ENCODE measurements around the gene SNPH.

Gene SNPH

DNA sequence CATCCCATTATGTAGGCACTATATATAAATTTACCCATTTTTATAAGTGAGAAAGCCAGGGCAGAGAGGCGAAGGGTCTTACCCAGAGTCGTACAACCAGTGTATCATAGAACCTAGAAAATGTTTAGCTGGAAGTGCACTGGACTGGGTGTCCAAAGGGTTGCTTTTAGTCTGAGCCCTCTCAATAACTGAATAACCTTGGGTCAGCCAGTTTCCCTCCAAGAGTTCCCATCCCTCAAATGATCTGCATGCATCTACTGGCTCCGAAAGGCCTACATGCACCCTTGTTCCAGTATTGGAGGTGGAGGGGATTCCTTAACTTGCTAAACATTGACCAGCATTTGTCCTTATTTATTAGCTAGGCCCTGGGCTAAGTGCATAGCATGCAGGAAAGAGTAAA, 3.8 kb downstream of the SNPH start:
- TF ChIP-seq, protein P1, sequence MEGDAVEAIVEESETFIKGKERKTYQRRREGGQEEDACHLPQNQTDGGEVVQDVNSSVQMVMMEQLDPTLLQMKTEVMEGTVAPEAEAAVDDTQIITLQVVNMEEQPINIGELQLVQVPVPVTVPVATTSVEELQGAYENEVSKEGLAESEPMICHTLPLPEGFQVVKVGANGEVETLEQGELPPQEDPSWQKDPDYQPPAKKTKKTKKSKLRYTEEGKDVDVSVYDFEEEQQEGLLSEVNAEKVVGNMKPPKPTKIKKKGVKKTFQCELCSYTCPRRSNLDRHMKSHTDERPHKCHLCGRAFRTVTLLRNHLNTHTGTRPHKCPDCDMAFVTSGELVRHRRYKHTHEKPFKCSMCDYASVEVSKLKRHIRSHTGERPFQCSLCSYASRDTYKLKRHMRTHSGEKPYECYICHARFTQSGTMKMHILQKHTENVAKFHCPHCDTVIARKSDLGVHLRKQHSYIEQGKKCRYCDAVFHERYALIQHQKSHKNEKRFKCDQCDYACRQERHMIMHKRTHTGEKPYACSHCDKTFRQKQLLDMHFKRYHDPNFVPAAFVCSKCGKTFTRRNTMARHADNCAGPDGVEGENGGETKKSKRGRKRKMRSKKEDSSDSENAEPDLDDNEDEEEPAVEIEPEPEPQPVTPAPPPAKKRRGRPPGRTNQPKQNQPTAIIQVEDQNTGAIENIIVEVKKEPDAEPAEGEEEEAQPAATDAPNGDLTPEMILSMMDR (IDR thresholded peaks at IDR 0.05; ENCODE audit: control insufficient read depth, insufficient read depth, low read depth, low read length, missing control alignments) = no peak
- no peak overlapping the region for H3K4me3 ChIP-seq (ENCODE audit: control insufficient read depth, low read depth, low read length)
- no peak for DNase-seq (ENCODE audit: low read depth)

DNA sequence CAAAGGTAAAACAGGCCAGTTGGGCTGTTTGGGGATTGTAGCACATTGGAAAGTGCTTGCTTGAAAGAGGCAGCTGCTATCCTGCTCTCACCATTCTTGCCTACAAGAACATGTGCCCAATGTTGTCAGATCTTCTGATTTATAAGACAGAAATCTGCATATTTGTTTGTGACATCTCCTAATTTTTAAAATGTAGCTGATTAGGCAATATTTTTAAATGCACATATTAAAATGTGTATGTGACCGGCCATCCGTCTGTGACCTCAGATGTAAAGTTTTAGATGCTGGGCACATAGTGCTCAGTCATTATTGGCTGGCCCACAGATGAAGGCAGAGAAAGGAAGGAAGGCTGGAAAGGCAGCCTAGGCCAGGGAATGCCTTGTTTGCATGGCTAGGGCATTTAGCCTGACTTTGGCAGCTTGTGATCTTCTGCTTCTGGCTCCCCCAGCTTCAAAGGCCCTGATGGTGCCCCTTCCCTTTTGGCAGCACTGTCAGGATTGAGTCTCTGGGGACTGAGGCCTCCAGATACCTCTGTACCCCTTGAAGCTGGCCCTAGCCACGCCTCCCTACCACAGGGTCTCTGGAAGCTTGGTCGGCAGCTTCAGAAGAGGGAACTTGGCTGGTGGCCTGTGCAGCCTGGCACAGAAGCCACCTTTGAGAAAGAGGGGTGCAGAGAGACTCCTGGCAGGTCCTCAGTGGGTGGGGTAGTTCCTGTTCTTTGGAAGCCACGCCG, 6.4 kb downstream of the SNPH start:
- TF ChIP-seq, protein P1 (IDR thresholded peaks at IDR 0.05; ENCODE audit: control insufficient read depth, insufficient read depth, low read depth, low read length, missing control alignments) = no peak

DNA sequence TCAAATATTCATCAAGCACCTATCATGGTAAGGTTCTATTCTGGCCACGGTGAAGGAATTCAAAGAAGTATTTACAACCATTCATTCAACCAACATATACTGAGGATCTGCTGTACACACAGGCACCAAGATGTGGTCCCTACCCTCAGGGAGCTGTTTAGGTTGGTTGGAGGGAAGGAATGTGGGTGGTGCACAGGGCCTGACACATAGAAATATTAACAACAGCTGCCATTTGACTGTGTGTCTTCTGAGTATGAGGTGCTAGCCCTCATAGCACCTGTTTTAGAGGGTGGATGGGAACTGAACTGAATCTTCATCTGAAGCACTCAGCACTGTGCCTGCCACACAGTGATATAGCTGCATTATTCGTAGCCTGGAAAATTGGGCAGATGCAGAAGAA, 7.3 kb downstream of the SNPH start:
- TF ChIP-seq, protein P1 (IDR thresholded peaks at IDR 0.05; ENCODE audit: control insufficient read depth, insufficient read depth, low read depth, low read length, missing control alignments) = no peak
- no peak for DNase-seq (ENCODE audit: low read depth)
- H3K4me3 ChIP-seq (ENCODE audit: control insufficient read depth, low read depth, low read length) = no peak overlapping the region

More for the DNA sequence above, 6.4 kb downstream of the SNPH start:
- H3K4me3 ChIP-seq (ENCODE audit: control insufficient read depth, low read depth, low read length) = no peak overlapping the region
- no peak for DNase-seq (ENCODE audit: low read depth)

DNA sequence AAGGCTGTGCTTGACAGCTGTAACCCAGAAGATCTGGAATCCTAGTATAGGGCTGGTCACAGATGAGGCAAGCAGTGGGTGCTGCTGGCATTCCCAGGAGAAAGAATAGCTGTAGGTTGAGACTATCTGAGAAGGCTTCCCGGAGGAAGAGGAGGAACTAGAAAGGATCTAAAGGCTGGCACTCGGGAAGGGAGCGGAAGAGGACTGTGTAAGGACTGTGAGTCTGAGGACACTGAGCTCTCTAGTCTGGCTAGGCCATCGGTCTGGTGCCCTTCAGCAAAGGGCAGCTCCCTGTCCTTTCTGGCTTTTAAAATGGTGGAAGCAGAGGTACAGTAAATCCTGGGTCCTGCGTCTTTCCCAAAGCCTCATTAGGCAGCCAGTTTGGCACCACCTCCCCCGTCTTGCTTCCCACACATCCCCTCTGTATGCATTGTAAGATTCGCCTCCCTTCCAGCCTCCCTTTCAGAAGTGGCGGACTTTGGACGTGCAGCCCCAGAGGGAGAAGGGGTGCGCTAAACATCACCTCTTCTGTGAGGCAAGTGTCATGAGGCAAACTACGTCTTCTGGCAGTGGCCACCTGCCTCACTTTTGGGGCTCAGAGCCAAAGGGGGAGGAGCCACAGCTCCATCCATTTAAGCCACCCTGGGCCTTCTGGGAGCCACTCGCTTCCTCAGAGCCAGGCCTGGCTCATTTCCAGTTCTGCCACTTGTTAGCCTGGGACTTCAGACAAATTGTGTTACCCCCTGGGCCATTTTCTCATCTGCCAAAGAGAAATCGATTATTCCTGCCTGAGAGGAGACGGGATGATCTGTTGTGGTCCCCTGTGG, 8.6 kb downstream of the SNPH start:
- TF ChIP-seq, protein P1 (IDR thresholded peaks at IDR 0.05; ENCODE audit: control insufficient read depth, insufficient read depth, low read depth, low read length, missing control alignments) = no peak

DNA sequence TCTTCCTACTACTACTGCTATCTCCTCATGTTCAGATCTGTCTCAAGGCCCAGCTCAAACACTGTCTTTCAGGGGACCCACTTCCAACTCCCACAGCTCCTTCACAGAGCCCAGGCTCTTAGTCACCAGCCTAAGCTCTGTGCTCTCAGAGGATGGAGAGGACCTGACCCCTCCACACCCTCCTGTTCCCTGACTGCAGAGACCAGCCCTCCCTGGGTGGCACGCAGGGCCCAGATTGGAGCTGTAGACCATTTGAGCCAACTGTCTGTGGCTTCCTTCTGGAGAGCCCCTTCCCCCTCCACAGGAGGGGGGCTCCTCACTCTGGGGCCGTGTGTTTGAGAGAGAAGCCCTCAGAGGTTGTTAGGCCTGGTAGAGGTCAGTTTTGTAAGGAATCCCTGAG, 9.8 kb downstream of the SNPH start:
- no peak for DNase-seq (ENCODE audit: low read depth)

More for the DNA sequence above, 8.6 kb downstream of the SNPH start:
- DNase-seq (ENCODE audit: low read depth) = no peak
- no peak overlapping the region for H3K4me3 ChIP-seq (ENCODE audit: control insufficient read depth, low read depth, low read length)

DNA sequence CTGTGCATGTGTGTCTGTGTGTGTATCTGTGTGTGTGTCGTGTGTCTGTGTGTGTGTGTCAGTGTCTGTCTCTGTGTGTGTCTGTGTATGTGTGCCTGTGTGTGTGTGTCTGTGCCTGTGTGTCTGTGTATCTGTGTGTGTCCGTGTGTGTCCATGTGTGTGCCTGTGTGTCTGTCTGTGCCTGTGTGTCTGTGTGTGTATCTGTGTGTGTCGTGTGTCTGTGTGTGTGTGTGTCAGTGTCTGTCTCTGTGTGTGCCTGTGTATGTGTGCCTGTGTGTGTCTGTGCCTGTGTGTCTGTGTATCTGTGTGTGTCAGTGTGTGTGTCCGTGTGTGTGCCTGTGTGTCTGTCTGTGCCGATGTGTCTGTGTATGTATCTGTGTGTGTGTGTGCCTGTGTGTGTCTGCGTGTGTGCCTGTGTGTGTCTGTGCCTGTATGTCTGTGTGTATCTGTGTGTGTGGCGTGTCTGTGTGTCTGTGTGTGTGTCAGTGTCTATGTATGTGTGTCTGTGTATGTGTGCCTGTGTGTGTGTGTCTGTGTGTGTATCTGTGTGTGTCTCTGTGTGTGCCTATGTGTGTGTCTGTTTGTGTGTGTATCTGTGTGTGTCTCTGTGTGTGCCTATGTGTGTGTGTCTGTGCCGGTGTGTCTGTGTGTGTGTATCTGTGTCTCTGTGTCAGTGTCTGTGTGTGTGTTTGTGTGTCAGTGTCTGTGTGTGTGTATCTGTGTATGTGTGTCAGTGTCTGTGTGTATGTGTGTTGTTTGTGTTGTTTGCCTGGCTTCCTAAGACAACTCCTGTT, 11.6 kb downstream of the SNPH start:
- DNase-seq (ENCODE audit: low read depth) = no peak

More for the DNA sequence above, 9.8 kb downstream of the SNPH start:
- no peak overlapping the region for H3K4me3 ChIP-seq (ENCODE audit: control insufficient read depth, low read depth, low read length)
- TF ChIP-seq, protein P1 (IDR thresholded peaks at IDR 0.05; ENCODE audit: control insufficient read depth, insufficient read depth, low read depth, low read length, missing control alignments) = no peak

More for the DNA sequence above, 11.6 kb downstream of the SNPH start:
- TF ChIP-seq, protein P1 (IDR thresholded peaks at IDR 0.05; ENCODE audit: control insufficient read depth, insufficient read depth, low read depth, low read length, missing control alignments) = no peak
- H3K4me3 ChIP-seq (ENCODE audit: control insufficient read depth, low read depth, low read length) = no peak overlapping the region

Data from AG09309 (cell line).